ENCODE results near the gene SPEM3. TPM values are rescaled to one million over a fixed set of nuclear protein-coding genes. Genes with fewer than 3 reads are reported as not detected.

Gene SPEM3
- total and polyA plus RNA-seq, 2 experiments from 2014 or later, result not detected

- Histone ChIP-seq H3K79me2 (peaks cover 2% of the 10 kb centered on the region), H4K20me1 (ENCODE audit: insufficient read depth, poor library complexity, severe bottlenecking) (no peaks in the 10 kb centered on the region), H3K9me2 (replicated peaks; ENCODE audit: insufficient read depth) (no peaks in the 10 kb centered on the region), H3K27ac (peak overlapping the region; percentile 65), H3K9me3 (ENCODE audit: low read depth) (no peaks in the 10 kb centered on the region), H3K4me1 (ENCODE audit: insufficient read depth) (peaks cover 47% of the 10 kb centered on the region), H3K36me3 (replicated peaks; ENCODE audit: insufficient read depth, low read depth) (no peaks in the 10 kb centered on the region), H3K27me3 (peaks cover 24% of the 10 kb centered on the region), H3K4me2 (peak overlapping the region; percentile 99), H3K4me3 (peak overlapping the region; percentile 22), H2AFZ (peak overlapping the region; percentile 23)
- 9% methylated on average over 38 of the region's 49 CpGs for WGBS (ENCODE audit: low lambda C conversion rate, missing lambda C conversion rate)
- DNase-seq (ENCODE audit: low spot score), result peak; percentile 64
- TF ChIP-seq CTCF (IDR thresholded peaks at IDR 0.05; ENCODE audit: poor library complexity) (peak; percentile 14), EZH2 (IDR thresholded peaks at IDR 0.05; ENCODE audit: borderline replicate concordance) (no peak)
These were observed 7.3 kb downstream of the SPEM3 start for GRCh38 chr17:7435676-7436555.

- Histone ChIP-seq H3K27ac (peak overlapping the region; percentile 65), H3K9me2 (replicated peaks; ENCODE audit: insufficient read depth) (no peaks in the 10 kb centered on the region), H3K36me3 (replicated peaks; ENCODE audit: insufficient read depth, low read depth) (no peaks in the 10 kb centered on the region), H3K4me2 (peak overlapping the region; percentile 99), H3K79me2 (peaks cover 2% of the 10 kb centered on the region), H3K4me1 (ENCODE audit: insufficient read depth) (peaks cover 50% of the 10 kb centered on the region), H3K9me3 (ENCODE audit: low read depth) (no peaks in the 10 kb centered on the region), H4K20me1 (ENCODE audit: insufficient read depth, poor library complexity, severe bottlenecking) (no peaks in the 10 kb centered on the region), H2AFZ (peak overlapping the region; percentile 46), H3K27me3 (peaks cover 29% of the 10 kb centered on the region), H3K4me3 (peak overlapping the region; percentile 8)
- TF ChIP-seq EZH2 (IDR thresholded peaks at IDR 0.05; ENCODE audit: borderline replicate concordance) (no peak), CTCF (IDR thresholded peaks at IDR 0.05; ENCODE audit: poor library complexity) (peak; percentile 76)
- 6% methylated on average over 89 of the region's 92 CpGs for WGBS (ENCODE audit: low lambda C conversion rate, missing lambda C conversion rate)
- peak; percentile 95 for DNase-seq (ENCODE audit: low spot score)
These were observed 8.1 kb downstream of the SPEM3 start for GRCh38 chr17:7436556-7437368.

- DNase-seq (ENCODE audit: low spot score), result no peak
- peaks cover 29% of the 10 kb centered on the region for H3K27me3 ChIP-seq
- H3K79me2 ChIP-seq, result peaks cover 2% of the 10 kb centered on the region
- H3K36me3 ChIP-seq (replicated peaks; ENCODE audit: insufficient read depth, low read depth), result no peaks in the 10 kb centered on the region
- peak overlapping the region; percentile 46 for H2AFZ ChIP-seq
- H3K4me3 ChIP-seq, result peak overlapping the region; percentile 21
- H3K9me3 ChIP-seq (ENCODE audit: low read depth), result no peaks in the 10 kb centered on the region
- H3K4me2 ChIP-seq, result peak overlapping the region; percentile 99
- no peak overlapping the region for H3K27ac ChIP-seq
- 40% methylated on average over 10 of the region's 31 CpGs for WGBS (ENCODE audit: low lambda C conversion rate, missing lambda C conversion rate)
- no peak for TF ChIP-seq EZH2 (IDR thresholded peaks at IDR 0.05; ENCODE audit: borderline replicate concordance)
- TF ChIP-seq CTCF (IDR thresholded peaks at IDR 0.05; ENCODE audit: poor library complexity), result no peak
- TF ChIP-seq EZH2phosphoT487 (IDR thresholded peaks at IDR 0.05; ENCODE audit: low read depth, severe bottlenecking, unreplicated experiment), result no peak
- no peaks in the 10 kb centered on the region for H3K9me2 ChIP-seq (replicated peaks; ENCODE audit: insufficient read depth)
- peaks cover 50% of the 10 kb centered on the region for H3K4me1 ChIP-seq (ENCODE audit: insufficient read depth)
- H4K20me1 ChIP-seq (ENCODE audit: insufficient read depth, poor library complexity, severe bottlenecking), result no peaks in the 10 kb centered on the region
These were observed 8.8 kb downstream of the SPEM3 start for GRCh38 chr17:7437369-7437863.
